Measurements from ENCODE around the gene MYZAP. TPM values are rescaled to one million over a fixed set of nuclear protein-coding genes. Genes with fewer than 3 reads are reported as not detected.

The MYZAP gene
- total and polyA plus RNA-seq, 2 experiments from 2014 or later = 1.0 to 1.5 TPM

GRCh38 chr15:57562196-57562769, 29.4 kb upstream of the MYZAP start:
- Mint-ChIP-seq H3K27ac (no peak overlapping the region), H3K4me3 (no peak overlapping the region), H3K36me3 (ENCODE audit: low read depth) (no peaks in the 10 kb centered on the region), H3K4me1 (peaks cover 8% of the 10 kb centered on the region), H3K27me3 (ENCODE audit: insufficient read depth, low read depth, poor library complexity) (peaks cover 1% of the 10 kb centered on the region), H3K9me3 (no peaks in the 10 kb centered on the region; the same call in 2 of the 3 replicates)
- no peak for DNase-seq (ENCODE audit: low spot score)
- Histone ChIP-seq H3K27ac (ENCODE audit: low read depth) (no peak overlapping the region), H3K27me3 (ENCODE audit: insufficient read depth) (no peaks in the 10 kb centered on the region), H2AFZ (no peak overlapping the region), H3K79me2 (replicated peaks; ENCODE audit: insufficient read depth) (no peaks in the 10 kb centered on the region), H4K20me1 (replicated peaks; ENCODE audit: insufficient read depth) (no peaks in the 10 kb centered on the region; the same call in 1 of the 2 replicates), H3K4me2 (no peak overlapping the region), H3K4me1 (ENCODE audit: insufficient read depth) (peaks cover 4% of the 10 kb centered on the region; the same call in 1 of the 2 replicates), H3K9me2 (ENCODE audit: insufficient read depth) (no peaks in the 10 kb centered on the region), H3F3A (replicated peaks; ENCODE audit: low read depth) (no peaks in the 10 kb centered on the region), H3K36me3 (ENCODE audit: insufficient read depth) (no peaks in the 10 kb centered on the region), H3K4me3 (no peak overlapping the region)
- no peak for ATAC-seq
- no peak for TF ChIP-seq STAT1 (IDR thresholded peaks at IDR 0.05; ENCODE audit: unreplicated experiment)
- TF ChIP-seq ETS1 (IDR thresholded peaks at IDR 0.05) = no peak
- TF ChIP-seq REST (IDR thresholded peaks at IDR 0.05; ENCODE audit: unreplicated experiment) = no peak
- TF ChIP-seq NANOG (IDR thresholded peaks at IDR 0.05; ENCODE audit: borderline replicate concordance) = no peak
- no peak for TF ChIP-seq CTCF (conservative IDR thresholded peaks at IDR 0.05; ENCODE audit: low read depth in 2 of 2)

GRCh38 chr15:57563416-57563815, 28.3 kb upstream of the MYZAP start:
- Histone ChIP-seq H3K4me1 (ENCODE audit: insufficient read depth) (peaks cover 4% of the 10 kb centered on the region; the same call in 1 of the 2 replicates), H3K36me3 (ENCODE audit: insufficient read depth) (no peaks in the 10 kb centered on the region)
- TF ChIP-seq POLR2AphosphoS5 (IDR thresholded peaks at IDR 0.05; ENCODE audit: low read depth) = no peak
- TF ChIP-seq STAT1 (IDR thresholded peaks at IDR 0.05; ENCODE audit: unreplicated experiment) = no peak
- TF ChIP-seq JUNB (IDR thresholded peaks at IDR 0.05; ENCODE audit: unreplicated experiment) = no peak
- no peak for TF ChIP-seq ZNF462 (CRISPR knock-in tag; IDR thresholded peaks at IDR 0.05)
- TF ChIP-seq CREB1 (CRISPR knock-in tag; IDR thresholded peaks at IDR 0.05; ENCODE audit: low read depth) = no peak

More at GRCh38 chr15:57563416-57563815, 28.3 kb upstream of the MYZAP start:
- peaks cover 8% of the 10 kb centered on the region for H3K4me1 Mint-ChIP-seq
- DNase-seq (ENCODE audit: low spot score) (no peak), ATAC-seq (no peak)
- Histone ChIP-seq H3K9me2 (ENCODE audit: insufficient read depth) (no peaks in the 10 kb centered on the region), H3K4me2 (no peak overlapping the region), H3K27ac (ENCODE audit: low read depth) (no peak overlapping the region), H3F3A (replicated peaks; ENCODE audit: low read depth) (no peaks in the 10 kb centered on the region), H2AFZ (no peak overlapping the region), H3K79me2 (replicated peaks; ENCODE audit: insufficient read depth) (no peaks in the 10 kb centered on the region), H4K20me1 (replicated peaks; ENCODE audit: insufficient read depth) (no peaks in the 10 kb centered on the region; the same call in 1 of the 2 replicates), H3K4me3 (no peak overlapping the region), H3K27me3 (ENCODE audit: insufficient read depth) (no peaks in the 10 kb centered on the region)
- H3K9me3 Mint-ChIP-seq = no peaks in the 10 kb centered on the region
- no peaks in the 10 kb centered on the region for H3K36me3 Mint-ChIP-seq (ENCODE audit: low read depth)
- H3K27me3 Mint-ChIP-seq (ENCODE audit: insufficient read depth, low read depth, poor library complexity) = peaks cover 1% of the 10 kb centered on the region
- no peak overlapping the region for H3K27ac Mint-ChIP-seq
- H3K4me3 Mint-ChIP-seq = no peak overlapping the region
